GM12872 (cell line): Measurements from ENCODE around the gene WAPL.

Experiments used
- CTCF ChIP-seq: IDR thresholded peaks from 3 replicates; pipeline ENCODE4 v1.5.1; 2011; ENCODE audit warnings: low read depth, mild to moderate bottlenecking, low read length, moderate library complexity; ENCODE audit not compliant: insufficient read depth

Gene WAPL

GRCh38 chr10:86547296-86547695, 25.7 kb upstream of the WAPL start:
- TF ChIP-seq CTCF, result no peak

- TF ChIP-seq CTCF, result no peak
Observed at GRCh38 chr10:86545101-86545500, 23.5 kb upstream of the WAPL start.

- TF ChIP-seq CTCF, result no peak
Observed at GRCh38 chr10:86540016-86540415, 18.4 kb upstream of the WAPL start.

GRCh38 chr10:86538547-86538946, 17.0 kb upstream of the WAPL start:
- no peak for TF ChIP-seq CTCF

- TF ChIP-seq CTCF, result no peak
Observed at GRCh38 chr10:86536294-86536861, 14.8 kb upstream of the WAPL start.

GRCh38 chr10:86535132-86535882, 13.7 kb upstream of the WAPL start:
- no peak for TF ChIP-seq CTCF

- no peak for TF ChIP-seq CTCF
Observed at GRCh38 chr10:86533328-86533727, 11.7 kb upstream of the WAPL start.
